GM13976 (cell line): ENCODE measurements around the gene CFAP100.

Experiments
- DNase-seq: peaks from one replicate; pipeline ENCODE4 v3.0.0; 2012; ENCODE audit warnings: low spot score
- in situ Hi-C: fragments of 300-500 bp; cut with MboI; formaldehyde crosslinking; loops from one replicate; pipeline ENCODE4 v1.12.0; 2022; ENCODE audit warnings: low sequenced_read_pairs, mixed read lengths, inconsistent platforms; ENCODE audit not compliant: unreplicated experiment
- TF ChIP-seq, protein P1 (sequence below): IDR thresholded peaks from 2 replicates; pipeline ENCODE4 v1.5.1; 2012; ENCODE audit warnings: borderline replicate concordance, mild to moderate bottlenecking; ENCODE audit not compliant: insufficient read depth; ENCODE audit errors: extremely low read depth, missing control alignments, control extremely low read depth

Gene CFAP100

DNA sequence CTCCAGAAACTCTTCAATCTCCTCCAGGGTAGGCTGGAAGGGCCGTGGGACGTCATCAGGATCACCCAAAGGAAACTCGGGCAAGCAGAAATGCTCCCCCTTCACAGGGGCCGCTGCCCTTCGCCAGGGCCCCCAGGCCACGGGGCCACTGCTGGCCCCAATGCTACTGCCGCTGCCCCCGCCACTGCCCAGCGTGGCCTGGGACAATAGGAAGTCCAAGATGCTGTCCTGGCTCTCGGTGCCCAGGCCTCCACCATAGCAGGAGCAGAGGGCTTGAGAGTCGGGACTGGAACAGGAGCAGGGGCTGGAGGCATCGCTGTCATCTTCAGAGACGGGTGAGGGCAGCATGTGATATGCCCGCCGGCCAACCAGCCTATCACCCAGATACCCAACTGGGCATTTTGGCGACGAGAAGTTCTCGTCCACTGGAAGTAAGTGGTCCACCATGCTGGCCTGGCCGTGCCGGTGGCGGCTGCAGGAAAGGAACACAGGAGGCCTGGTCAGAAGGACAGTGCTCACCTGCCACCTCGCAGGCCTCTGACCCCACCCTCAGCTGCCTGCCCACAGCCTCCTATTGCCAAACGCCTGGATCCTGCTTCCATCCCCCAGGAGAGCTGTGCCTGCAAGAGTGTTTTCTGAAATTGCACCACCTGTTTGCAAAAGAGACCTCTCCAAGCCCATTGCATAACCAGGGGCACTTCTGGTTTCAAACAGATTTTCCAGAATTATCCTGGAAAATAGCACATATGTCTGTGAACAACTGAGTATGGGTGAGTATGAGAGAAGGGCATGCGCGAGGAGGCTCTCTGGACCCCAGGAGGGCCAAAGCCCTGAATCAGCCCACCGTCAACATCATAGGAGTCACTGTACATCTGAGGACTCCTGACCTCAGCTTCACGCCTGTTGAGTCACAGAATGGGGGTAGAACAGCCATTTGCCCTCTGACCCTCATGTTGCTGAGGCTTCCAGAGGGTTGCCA lies 41.9 kb upstream of the CFAP100 start:
- TF ChIP-seq, protein P1, sequence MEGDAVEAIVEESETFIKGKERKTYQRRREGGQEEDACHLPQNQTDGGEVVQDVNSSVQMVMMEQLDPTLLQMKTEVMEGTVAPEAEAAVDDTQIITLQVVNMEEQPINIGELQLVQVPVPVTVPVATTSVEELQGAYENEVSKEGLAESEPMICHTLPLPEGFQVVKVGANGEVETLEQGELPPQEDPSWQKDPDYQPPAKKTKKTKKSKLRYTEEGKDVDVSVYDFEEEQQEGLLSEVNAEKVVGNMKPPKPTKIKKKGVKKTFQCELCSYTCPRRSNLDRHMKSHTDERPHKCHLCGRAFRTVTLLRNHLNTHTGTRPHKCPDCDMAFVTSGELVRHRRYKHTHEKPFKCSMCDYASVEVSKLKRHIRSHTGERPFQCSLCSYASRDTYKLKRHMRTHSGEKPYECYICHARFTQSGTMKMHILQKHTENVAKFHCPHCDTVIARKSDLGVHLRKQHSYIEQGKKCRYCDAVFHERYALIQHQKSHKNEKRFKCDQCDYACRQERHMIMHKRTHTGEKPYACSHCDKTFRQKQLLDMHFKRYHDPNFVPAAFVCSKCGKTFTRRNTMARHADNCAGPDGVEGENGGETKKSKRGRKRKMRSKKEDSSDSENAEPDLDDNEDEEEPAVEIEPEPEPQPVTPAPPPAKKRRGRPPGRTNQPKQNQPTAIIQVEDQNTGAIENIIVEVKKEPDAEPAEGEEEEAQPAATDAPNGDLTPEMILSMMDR: no peak
- in situ Hi-C loops: no loop called here
- DNase-seq: no peak

- in situ Hi-C loops: no loop called here
- DNase-seq: no peak
- TF ChIP-seq, protein P1: no peak
Observed at GRCh38 chr3:126353694-126354321, 40.9 kb upstream of the CFAP100 start.

GRCh38 chr3:126354776-126355175 lies 39.9 kb upstream of the CFAP100 start:
- no peak for DNase-seq
- TF ChIP-seq, protein P1: no peak
- in situ Hi-C loops: no loop called here

DNA sequence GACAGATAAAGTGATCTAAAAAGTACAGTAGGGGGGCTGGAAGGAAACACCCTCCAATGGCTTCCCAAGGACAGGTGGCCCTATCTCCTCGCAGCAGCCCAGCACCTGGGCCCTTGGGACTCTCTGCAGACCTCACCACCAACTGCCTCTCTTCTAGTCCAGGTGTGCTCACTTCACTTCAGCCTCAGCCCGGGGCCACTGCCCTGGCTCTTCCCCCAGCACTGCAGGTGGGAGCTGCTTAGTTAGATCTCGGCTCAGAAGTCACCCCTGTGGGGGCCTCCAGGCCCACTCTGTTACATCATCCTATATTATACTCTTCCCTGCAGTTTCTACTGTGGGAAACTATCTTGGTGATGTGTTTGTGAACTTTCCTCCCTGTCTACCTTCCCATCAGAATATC lies 39.5 kb upstream of the CFAP100 start:
- in situ Hi-C loops: no loop called here
- no peak for DNase-seq
- TF ChIP-seq, protein P1: no peak

DNA sequence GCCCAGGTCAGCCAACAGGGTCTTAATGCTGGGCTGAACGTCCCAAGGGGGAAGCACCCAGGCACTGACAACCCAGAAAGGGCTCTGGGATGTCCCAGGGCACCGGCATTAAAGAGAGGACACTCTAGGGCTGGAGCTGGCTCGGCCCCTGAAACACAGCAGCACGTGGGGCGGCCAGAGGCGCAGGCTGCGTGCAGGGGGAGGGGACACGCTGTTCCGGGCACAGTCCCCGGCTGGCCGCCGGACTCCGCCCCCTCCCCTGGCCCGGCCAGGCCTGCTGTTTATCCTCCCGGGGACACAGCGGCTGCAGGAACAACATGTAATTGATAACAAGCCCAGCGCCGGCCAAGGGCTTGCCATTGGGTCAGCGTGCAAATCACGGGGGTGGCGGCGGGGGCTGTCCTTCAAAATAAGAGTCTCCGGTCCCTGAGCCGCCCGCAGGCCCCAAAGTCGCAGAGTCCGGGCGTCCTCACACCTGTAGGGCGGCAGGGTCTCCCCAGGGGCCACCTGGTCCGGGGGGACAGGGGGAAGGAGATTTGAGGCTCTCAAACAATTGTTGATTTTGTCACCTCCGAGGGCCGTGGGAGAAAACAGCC lies 38.8 kb upstream of the CFAP100 start:
- peak; percentile 61 for DNase-seq
- in situ Hi-C loops: no loop called here
- TF ChIP-seq, protein P1: no peak
